ENCODE data around the gene FOXN1. TPM values are rescaled to one million over a fixed set of nuclear protein-coding genes. Genes with fewer than 3 reads are reported as not detected.
"Not testable (repeated sequence)": the region's sequence is repeated elsewhere in the genome, so short reads cannot be mapped to it uniquely, and the experiment has no call there.

Gene FOXN1
- under 1 TPM in 2 of 3 donors, not detected in 1; 0.01 to 0.03 TPM for polyA plus RNA-seq

- 85 to 89% (median 86%) methylated on average over 28 of the region's 28 CpGs for WGBS, 3 donors
- no peak within 1 kb of the TSS for H3K27ac ChIP-seq (ENCODE audit: low read depth, low read length)
Observed at GRCh38 chr17:28505986-28506665, at the start of gene FOXN1. Gene FOXN1, plus strand, starts transcription at chr17:28506348. Its CDS starts 17,622 bp downstream, at chr17:28523970.

DNA sequence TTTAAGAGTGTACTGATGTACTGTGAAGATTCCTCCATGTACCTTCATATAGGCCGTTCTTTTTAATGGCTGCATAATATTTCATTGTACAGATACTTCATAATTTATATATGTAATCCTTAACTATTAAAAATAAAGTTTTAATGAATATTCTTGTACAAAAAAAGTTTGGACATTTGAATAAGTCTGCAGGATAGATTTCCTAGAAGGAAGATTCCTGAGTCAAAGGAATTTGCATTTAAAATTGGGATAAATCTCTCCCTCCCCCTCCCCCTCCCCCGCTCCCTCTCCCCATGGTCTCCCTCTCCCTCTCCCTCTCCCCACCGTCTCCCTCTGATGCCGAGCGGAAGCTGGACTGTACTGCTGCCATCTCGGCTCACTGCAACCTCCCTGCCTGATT is 48.3 kb upstream of the FOXN1 start:
- WGBS, 3 donors = 86 to 95% (median 90%) methylated on average over 5 to 6 of the region's 6 CpGs
- no peak overlapping the region for H3K27ac ChIP-seq (ENCODE audit: low read depth, low read length)

- not testable (repeated sequence) for H3K27ac ChIP-seq (ENCODE audit: low read depth, low read length)
- 93 to 95% (median 94%) methylated on average over 17 to 30 of the region's 32 CpGs for WGBS, 3 donors
Observed at GRCh38 chr17:28458881-28459280, 47.3 kb upstream of the FOXN1 start.

DNA sequence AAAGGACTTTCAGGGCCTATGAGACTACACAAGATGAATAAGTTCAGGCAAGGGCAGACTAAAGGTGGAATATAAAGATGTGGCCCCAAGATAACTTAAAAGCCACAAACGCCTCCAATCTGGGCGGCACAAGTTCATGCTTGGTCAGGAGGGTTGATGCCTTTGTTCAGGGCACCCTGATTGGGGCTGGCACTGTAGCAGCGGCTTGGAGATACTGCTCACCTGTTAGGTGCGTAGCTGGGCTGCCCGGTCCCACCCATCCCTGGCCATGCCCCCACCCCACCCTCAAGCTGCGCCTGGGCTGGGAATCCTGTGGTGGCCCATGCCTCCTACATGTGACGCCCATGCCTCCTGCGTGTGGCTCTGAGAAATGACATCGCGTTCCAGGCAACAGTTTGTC is 45.2 kb upstream of the FOXN1 start:
- H3K27ac ChIP-seq (ENCODE audit: low read depth, low read length) = no peak overlapping the region
- WGBS, 3 donors = 85 to 94% (median 93%) methylated on average over 10 of the region's 10 CpGs

DNA sequence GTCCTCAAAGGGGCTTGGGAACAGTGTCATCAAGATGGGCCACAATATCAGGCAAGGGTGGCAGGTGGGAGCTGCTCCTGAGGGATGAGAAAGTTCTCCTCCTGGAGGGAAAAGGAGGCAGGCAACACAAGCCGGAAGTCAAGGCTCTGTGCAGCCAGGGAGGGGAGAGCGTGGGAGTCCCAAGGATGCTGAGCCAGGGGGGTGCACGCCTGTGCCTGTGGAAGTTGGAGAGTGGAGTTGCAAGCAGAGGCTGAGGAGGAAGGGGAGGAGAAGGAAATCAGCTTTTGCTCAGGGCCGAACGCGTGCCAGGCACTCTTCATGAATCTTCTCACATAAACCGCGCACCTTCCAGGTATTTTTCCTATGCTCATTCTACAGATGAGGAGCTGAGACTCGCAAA is 40.1 kb upstream of the FOXN1 start:
- H3K27ac ChIP-seq (ENCODE audit: low read depth, low read length) = no peak overlapping the region
- WGBS, 3 donors = 46 to 60% (median 49%) methylated on average over 9 of the region's 9 CpGs

DNA sequence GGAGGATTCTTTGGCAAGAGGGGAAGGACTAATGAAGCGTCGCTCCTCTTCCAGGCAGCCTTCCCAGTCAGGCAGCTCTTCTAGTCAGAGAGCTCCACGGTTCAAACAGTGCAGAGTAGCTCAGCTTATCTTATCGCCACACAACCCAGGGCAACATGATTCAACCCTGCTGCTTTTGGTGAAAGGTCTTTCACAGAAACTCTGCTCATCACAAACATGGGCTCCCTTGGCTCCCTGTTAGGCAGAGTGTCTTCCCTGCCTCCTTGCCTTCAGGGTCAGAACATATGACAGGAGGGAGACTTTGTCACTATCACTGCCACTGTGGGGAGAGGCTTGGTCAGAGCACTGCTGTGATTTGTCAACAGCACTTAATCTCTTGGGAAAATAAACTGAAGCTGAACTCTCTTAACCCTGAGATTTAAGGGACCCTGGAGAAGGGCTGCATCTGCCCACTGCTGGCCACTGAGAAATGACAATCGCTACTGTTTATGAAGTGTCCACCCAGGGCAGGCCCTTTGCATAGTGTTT is 39.6 kb upstream of the FOXN1 start:
- H3K27ac ChIP-seq (ENCODE audit: low read depth, low read length) = no peak overlapping the region
- 37 to 50% (median 41%) methylated on average over 5 of the region's 5 CpGs for WGBS, 3 donors

DNA sequence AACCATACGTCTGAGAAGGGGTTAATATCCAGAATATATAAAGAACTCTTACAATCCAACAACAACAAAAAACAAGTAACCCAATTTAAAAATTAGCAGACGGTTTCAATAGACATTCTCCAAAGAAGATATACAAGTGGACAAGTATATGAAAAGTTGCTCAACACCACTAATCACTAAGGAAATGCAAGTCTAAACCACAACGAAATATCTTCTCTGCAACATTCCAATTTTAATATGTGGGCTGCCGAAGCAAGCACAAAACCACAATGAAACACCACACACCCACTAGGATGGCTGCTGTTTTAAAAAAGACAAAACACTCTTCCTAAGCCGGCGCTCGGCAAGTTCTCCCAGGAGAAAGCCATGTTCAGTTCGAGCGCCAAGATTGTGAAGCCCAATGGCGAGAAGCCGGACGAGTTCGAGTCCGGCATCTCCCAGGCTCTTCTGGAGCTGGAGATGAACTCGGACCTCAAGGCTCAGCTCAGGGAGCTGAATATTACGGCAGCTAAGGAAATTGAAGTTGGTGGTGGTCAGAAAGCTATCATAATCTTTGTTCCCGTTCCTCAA is 38.6 kb upstream of the FOXN1 start:
- 48 to 78% (median 62%) methylated on average over 17 of the region's 17 CpGs for WGBS, 3 donors

DNA sequence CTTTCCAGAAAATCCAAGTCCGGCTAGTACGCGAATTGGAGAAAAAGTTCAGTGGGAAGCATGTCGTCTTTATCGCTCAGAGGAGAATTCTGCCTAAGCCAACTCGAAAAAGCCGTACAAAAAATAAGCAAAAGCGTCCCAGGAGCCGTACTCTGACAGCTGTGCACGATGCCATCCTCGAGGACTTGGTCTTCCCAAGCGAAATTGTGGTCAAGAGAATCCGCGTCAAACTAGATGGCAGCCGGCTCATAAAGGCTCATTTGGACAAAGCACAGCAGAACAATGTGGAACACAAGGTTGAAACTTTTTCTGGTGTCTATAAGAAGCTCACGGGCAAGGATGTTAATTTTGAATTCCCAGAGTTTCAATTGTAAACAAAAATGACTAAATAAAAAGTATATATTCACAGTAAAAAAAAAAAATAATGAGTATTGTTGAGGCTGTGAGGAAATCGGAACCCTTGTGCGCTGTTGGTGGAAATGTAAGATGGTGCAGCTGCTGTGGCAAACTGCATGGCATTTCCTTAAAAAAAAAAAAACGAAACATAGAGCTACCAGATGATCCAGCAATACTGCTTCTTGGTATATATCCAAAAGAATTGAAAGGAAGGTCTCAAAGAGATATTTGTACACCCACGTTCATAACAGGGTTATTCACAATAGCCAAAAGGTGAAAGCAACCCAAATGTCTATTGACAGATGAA is 38.0 kb upstream of the FOXN1 start:
- WGBS, 3 donors = 61 to 85% (median 72%) methylated on average over 15 to 18 of the region's 20 CpGs
- not testable (repeated sequence) for H3K27ac ChIP-seq (ENCODE audit: low read depth, low read length)

More for the DNA sequence above, 38.6 kb upstream of the FOXN1 start:
- no peak overlapping the region for H3K27ac ChIP-seq (ENCODE audit: low read depth, low read length)

DNA sequence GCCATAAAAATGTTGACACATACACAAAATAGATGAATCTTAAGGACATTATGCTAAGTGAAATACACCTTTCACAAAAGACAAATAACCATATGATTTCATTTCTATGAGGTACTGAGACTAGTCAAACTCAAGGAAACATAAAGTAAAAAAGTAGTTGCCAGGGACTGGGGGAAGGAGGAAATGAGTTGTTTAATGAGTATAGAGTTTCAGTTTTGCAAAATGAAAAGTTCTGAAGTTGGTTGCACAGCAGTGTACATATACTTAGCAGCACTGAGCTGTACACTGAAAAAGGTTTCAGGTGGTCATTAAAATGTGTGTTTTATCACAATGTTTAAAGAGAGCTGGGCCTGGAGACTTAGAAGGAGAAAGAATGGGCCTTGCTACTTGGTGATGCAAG is 37.4 kb upstream of the FOXN1 start:
- H3K27ac ChIP-seq (ENCODE audit: low read depth, low read length) = no peak overlapping the region

GRCh38 chr17:28469376-28469775 is 36.8 kb upstream of the FOXN1 start:
- 78 to 87% (median 83%) methylated on average over 8 of the region's 8 CpGs for WGBS, 3 donors
- H3K27ac ChIP-seq (ENCODE audit: low read depth, low read length) = no peak overlapping the region

DNA sequence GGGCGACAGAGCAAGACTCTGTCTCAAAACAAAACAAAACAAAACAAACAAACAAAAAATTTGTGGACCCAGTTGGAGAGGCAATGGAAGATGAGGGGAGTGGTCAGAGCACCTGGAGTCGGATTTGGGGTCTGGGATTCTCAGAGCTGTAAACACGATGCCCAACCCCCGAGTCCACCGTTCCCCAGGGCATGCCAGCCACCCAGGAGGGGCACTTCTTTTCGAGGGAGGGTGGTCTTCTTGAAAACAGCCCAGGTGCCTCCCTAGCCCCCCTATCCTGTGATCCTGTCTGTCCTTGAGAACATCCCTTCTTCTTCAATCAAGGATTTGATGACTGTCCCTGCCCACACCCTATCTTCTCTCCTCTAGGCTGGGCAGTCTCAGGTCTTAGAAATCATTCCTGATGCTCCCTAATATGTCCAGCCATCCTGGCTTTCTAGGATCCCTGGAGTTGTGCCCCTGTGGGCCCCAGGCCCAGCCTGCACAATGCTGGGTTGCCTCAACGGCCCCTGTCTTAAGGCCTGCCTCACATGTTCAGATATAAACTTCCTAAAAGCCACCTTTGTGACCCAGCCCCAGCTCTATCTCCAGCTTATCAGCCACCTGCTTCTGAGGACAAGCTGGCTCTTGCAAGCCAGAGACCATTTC is 35.8 kb upstream of the FOXN1 start:
- H3K27ac ChIP-seq (ENCODE audit: low read depth, low read length) = no peak overlapping the region
- WGBS, 3 donors = 76 to 80% (median 79%) methylated on average over 7 of the region's 7 CpGs

GRCh38 chr17:28470914-28471366 is 35.2 kb upstream of the FOXN1 start:
- no peak overlapping the region for H3K27ac ChIP-seq (ENCODE audit: low read depth, low read length)
- WGBS, 3 donors = 31 to 59% (median 39%) methylated on average over 3 of the region's 3 CpGs

- 72 to 83% (median 73%) methylated on average over 15 of the region's 15 CpGs for WGBS, 3 donors
- H3K27ac ChIP-seq (ENCODE audit: low read depth, low read length) = no peak overlapping the region
Observed at GRCh38 chr17:28471531-28472342, 34.4 kb upstream of the FOXN1 start.

DNA sequence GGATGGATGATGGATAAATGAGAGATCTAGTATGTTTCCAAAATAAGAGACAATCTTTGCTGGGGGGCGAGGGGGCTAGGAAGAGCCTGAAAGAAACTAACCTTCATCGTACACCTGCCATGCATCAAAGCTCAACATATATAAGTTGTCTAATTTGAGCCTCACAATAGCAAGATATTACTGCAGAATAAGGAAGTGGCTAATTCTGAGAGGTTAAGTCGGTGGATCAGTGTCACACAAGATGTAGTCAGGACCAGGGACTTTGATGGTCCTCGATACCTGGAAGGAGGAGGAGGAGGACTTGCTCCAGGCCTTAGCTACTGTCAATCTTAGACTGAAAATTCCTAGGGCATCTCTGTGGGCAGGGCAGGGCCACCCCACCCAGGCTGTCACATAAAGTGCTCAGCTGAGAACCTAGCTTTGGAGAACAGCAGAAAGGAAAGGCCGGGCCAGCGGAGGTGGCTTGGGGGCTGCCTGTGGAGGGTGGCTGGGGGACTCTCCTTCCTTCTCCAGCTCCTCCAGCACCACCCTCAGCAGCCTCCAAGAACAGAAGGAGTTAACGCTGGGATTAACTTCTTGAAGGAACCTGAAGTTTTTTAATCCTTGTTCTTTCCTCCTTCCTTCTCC is 33.2 kb upstream of the FOXN1 start:
- 83 to 97% (median 84%) methylated on average over 7 of the region's 7 CpGs for WGBS, 3 donors
- H3K27ac ChIP-seq (ENCODE audit: low read depth, low read length) = no peak overlapping the region

DNA sequence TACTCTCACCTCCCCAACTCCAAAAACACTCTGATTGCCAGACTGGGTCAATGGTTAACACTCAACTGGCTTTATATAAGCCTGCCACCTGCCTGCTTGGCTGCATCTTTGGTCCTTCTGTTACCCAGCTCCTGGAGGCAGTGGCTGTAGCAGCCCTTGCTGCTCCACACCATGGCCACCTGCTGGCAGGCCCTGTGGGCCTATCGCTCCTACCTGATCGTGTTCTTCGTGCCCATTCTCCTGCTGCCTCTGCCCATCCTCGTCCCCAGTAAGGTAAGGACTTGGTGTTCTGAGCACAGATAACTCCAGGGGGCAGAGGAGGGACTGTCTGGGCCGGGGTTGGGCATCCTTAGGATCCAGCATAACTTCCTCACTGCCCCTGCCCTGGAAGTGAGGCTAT is 32.6 kb upstream of the FOXN1 start, which contains the start of gene SLC13A2:
Gene SLC13A2, plus strand, starts transcription at position 103 of the 400 bp plus-strand sequence. Its CDS starts 69 bp downstream, at position 172.
- no peak within 1 kb of the TSS for H3K27ac ChIP-seq (ENCODE audit: low read depth, low read length)

GRCh38 chr17:28474111-28474531 is 32.0 kb upstream of the FOXN1 start:
- H3K27ac ChIP-seq (ENCODE audit: low read depth, low read length) = no peak overlapping the region
- WGBS, 3 donors = 86 to 94% (median 92%) methylated on average over 7 of the region's 7 CpGs

More for the DNA sequence above, 32.6 kb upstream of the FOXN1 start, which contains the start of gene SLC13A2:
- 57 to 81% (median 67%) methylated on average over 5 of the region's 5 CpGs for whole genome bisulfite sequencing, 3 donors

GRCh38 chr17:28475151-28475900 is 30.8 kb upstream of the FOXN1 start:
- H3K27ac ChIP-seq (ENCODE audit: low read depth, low read length) = no peak overlapping the region
- 36 to 42% (median 40%) methylated on average over 9 of the region's 9 CpGs for WGBS, 3 donors

All from adipose tissue (tissue), 3 donors.